B cell (primary cell): Measurements from ENCODE around the gene WASHC4. TPM values are rescaled to one million over a fixed set of nuclear protein-coding genes. Genes with fewer than 3 reads are reported as not detected.

Source experiments
- ATAC-seq: fragments of 200-7000 bp; cut with Tn5 transposase; one replicate; pipeline ENCODE4 v1.10.0; 2021; ENCODE audit warnings: low read depth, mild to moderate bottlenecking, moderate number of reproducible peaks, moderate library complexity
- CTCF ChIA-PET: fragments of 350-600 bp; sonication (Branson Sonifier 250); formaldehyde crosslinking; loops from one replicate; lab custom pipeline; 2021; ENCODE audit warnings: antibody characterized with exemption, inconsistent platforms; lab: Charles Lee
- POLR2A ChIA-PET: fragments of 350-600 bp; sonication (Branson Sonifier 250); formaldehyde crosslinking; loops from one replicate; lab custom pipeline; 2021; ENCODE audit warnings: antibody characterized with exemption; lab: Charles Lee
- DNase-seq: peaks from one replicate; pipeline ENCODE4 v3.0.0; 2013
- H2AFZ ChIP-seq: 2 replicates; pipeline ENCODE4 v1.6.1; 2012; ENCODE audit warnings: mild to moderate bottlenecking, low read depth, low read length; ENCODE audit not compliant: insufficient read depth, poor library complexity, severe bottlenecking
- H3K27ac ChIP-seq, 2 donors: 1 replicate in 1 of 2; 2 replicates in 1 of 2; pipeline ENCODE4 v1.5.1; 2012 to 2013; ENCODE audit warnings: low read length in 2 of 2, mild to moderate bottlenecking in 2 of 2, moderate library complexity in 1 of 2
- H3K27me3 ChIP-seq, 4 experiments: fragments of 200-600 bp in 1 of 4; sonication (generic) in 1 of 4; replicated peaks in 1 of 4; 1 replicate in 2 of 4; 2 replicates in 2 of 4; pipeline versions ENCODE4 v1.6.1 to v1.7.0; 2013 to 2016; ENCODE audit warnings: low read length in 3 of 4, mild to moderate bottlenecking in 2 of 4, mixed read lengths in 1 of 4, moderate library complexity in 1 of 4; ENCODE audit not compliant: insufficient read depth in 4 of 4, control insufficient read depth in 3 of 4; ENCODE audit errors: control extremely low read depth in 1 of 4
- H3K36me3 ChIP-seq, 2 experiments: replicated peaks in 1 of 2; 1 replicate in 1 of 2; 2 replicates in 1 of 2; pipeline versions ENCODE4 v1.6.1 to v1.7.1; 2013; ENCODE audit warnings: low read length in 1 of 2; ENCODE audit not compliant: insufficient read depth in 2 of 2, control insufficient read depth in 1 of 2; ENCODE audit errors: control extremely low read depth in 1 of 2, extremely low read depth in 1 of 2
- H3K4me1 ChIP-seq, 2 donors: fragments of 200-600 bp in 1 of 2; sonication (generic) in 1 of 2; 1 replicate in 1 of 2; 2 replicates in 1 of 2; pipeline versions ENCODE4 v1.5.1 to v1.6.1; 2013 to 2017; ENCODE audit warnings: low read length in 2 of 2; ENCODE audit not compliant: control insufficient read depth in 2 of 2, insufficient read depth in 2 of 2
- H3K4me2 ChIP-seq: replicated peaks from 2 replicates; pipeline ENCODE3; 2012; ENCODE audit warnings: mild to moderate bottlenecking, low read depth, low read length; ENCODE audit not compliant: poor library complexity, severe bottlenecking
- H3K4me3 ChIP-seq, 5 experiments: fragments of 200-600 bp in 1 of 5; sonication (generic) in 1 of 5; 1 replicate in 3 of 5; 2 replicates in 2 of 5; pipeline versions ENCODE4 v1.5.1 to v1.7.0; 2011 to 2016; ENCODE audit warnings: low read length in 4 of 5, mild to moderate bottlenecking in 4 of 5, low read depth in 2 of 5, control low read depth in 1 of 5, moderate library complexity in 1 of 5; ENCODE audit not compliant: insufficient read depth in 1 of 5; ENCODE audit errors: control extremely low read depth in 1 of 5, extremely low read depth in 1 of 5
- H3K79me2 ChIP-seq: fragments of 200-600 bp; sonication (generic); one replicate; pipeline ENCODE4 v1.6.0; 2016; ENCODE audit warnings: low read length; ENCODE audit not compliant: control insufficient read depth, insufficient read depth
- H3K9ac ChIP-seq: fragments of 200-600 bp; sonication (generic); 2 replicates; pipeline ENCODE4 v1.6.1; 2017; ENCODE audit warnings: mild to moderate bottlenecking, low read length, moderate library complexity
- H3K9me3 ChIP-seq, 3 donors: one replicate each; pipeline versions ENCODE4 v1.6.1 to v1.7.1; 2013; ENCODE audit warnings: low read length in 2 of 3; ENCODE audit not compliant: control insufficient read depth in 2 of 3, insufficient read depth in 1 of 3; ENCODE audit errors: control extremely low read depth in 1 of 3
- H4K20me1 ChIP-seq: 2 replicates; pipeline ENCODE4 v1.6.0; 2012; ENCODE audit warnings: mild to moderate bottlenecking, low read length; ENCODE audit not compliant: insufficient read depth, control insufficient read depth, poor library complexity, severe bottlenecking
- H3K27ac Mint-ChIP-seq: one replicate; pipeline ENCODE4 v1.8.0; 2021; ENCODE audit warnings: mixed read lengths
- H3K27me3 Mint-ChIP-seq: one replicate; pipeline ENCODE4 v1.8.0; 2021; ENCODE audit warnings: mixed read lengths
- H3K4me1 Mint-ChIP-seq: one replicate; pipeline ENCODE4 v1.8.0; 2021; ENCODE audit warnings: mixed read lengths
- H3K4me3 Mint-ChIP-seq: one replicate; pipeline ENCODE4 v1.8.0; 2021; ENCODE audit warnings: mixed read lengths
- H3K9me3 Mint-ChIP-seq: one replicate; pipeline ENCODE4 v1.8.0; 2022; ENCODE audit warnings: mixed read lengths; ENCODE audit not compliant: insufficient read depth
- EZH2 ChIP-seq: IDR thresholded peaks from 2 replicates; pipeline ENCODE4 v1.6.1; 2012; ENCODE audit warnings: borderline replicate concordance, low read depth, mild to moderate bottlenecking, moderate library complexity, low read length; ENCODE audit not compliant: insufficient read depth, poor library complexity, severe bottlenecking
- WGBS: methylation state at CpG from one replicate; pipeline ENCODE4 v1.1.5; 2013; ENCODE audit warnings: missing lambda C conversion rate; ENCODE audit not compliant: insufficient coverage; 5-methylcytosine and 5-hydroxymethylcytosine counted together
- intact Hi-C: fragments of 100-400 bp; cut with micrococcal nuclease; formaldehyde crosslinking; loops from one replicate; pipeline ENCODE4 v1.10.0; 2022
- polyA plus RNA-seq: library from polyadenylated mRNA; depleted of rRNA; stranded (reverse); fragments of >200 nt; gene quantifications from 2 replicates; pipeline ENCODE4 v1.2.3, GENCODE V29; 2012
- total RNA-seq, 2 donors: library from RNA; stranded (reverse); fragments of 120-200 nt in 1 of 2; gene quantifications; 1 replicate in 1 of 2; 2 replicates in 1 of 2; pipeline versions ENCODE4 v1.2.3 to v1.2.4, GENCODE V29; 2013 to 2022
- TF ChIP-seq, protein P1 (sequence below): fragments of 200-600 bp; IDR thresholded peaks from one replicate; pipeline ENCODE4 v1.8.0; 2022; ENCODE audit warnings: antibody characterized with exemption, mild to moderate bottlenecking

Gene WASHC4
- total and polyA plus RNA-seq, 2 donors (not counting 1 experiment from before 2014, with no cell fraction given): 55.2 to 240 TPM

DNA sequence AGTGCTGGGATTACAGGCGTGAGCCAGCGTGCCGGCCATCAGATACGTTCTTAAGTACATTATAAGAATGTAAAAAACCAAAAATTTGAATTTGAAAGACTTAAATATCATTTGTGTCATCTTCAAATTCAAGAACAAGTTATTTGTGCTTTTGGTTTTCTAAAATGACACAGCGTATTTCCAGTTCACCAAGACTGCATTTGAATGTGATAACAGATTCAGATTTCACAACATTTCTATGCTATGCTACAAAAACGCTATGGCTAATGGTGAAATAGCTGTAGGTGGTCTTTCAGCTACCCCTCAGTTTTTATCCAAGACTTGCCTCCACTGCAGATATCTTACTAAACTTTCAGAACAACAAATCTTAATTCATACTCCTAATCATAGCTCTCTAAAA lies 81.8 kb downstream of the WASHC4 start:
- no peak overlapping the region for H3K27ac Mint-ChIP-seq
- H3K4me1 Mint-ChIP-seq: no peaks in the 10 kb centered on the region
- ChIA-PET CTCF (interaction anchor here (0.6 kb wide), 1 partner anchor 1097 kb away, joined by 3 read pairs; no protein-coding TSS in a partner anchor), POLR2A (no interaction called here)
- intact Hi-C loops: no loop called here
- 83% methylated on average over 1 of the region's 6 CpGs for WGBS
- no peak overlapping the region for H3K4me3 ChIP-seq
- H3K4me3 Mint-ChIP-seq: no peak overlapping the region
- no peaks in the 10 kb centered on the region for H3K4me1 ChIP-seq
- peaks cover 0 to 4% (median 0%) of the 10 kb centered on the region in 3 donors for H3K9me3 ChIP-seq
- no peak for ATAC-seq
- H3K4me2 ChIP-seq: no peak overlapping the region
- no peaks in the 10 kb centered on the region for H3K27me3 ChIP-seq
- no peaks in the 10 kb centered on the region for H3K27me3 Mint-ChIP-seq
- no peak overlapping the region for H2AFZ ChIP-seq
- H4K20me1 ChIP-seq: peaks cover 15% of the 10 kb centered on the region
- H3K79me2 ChIP-seq: peaks cover under 1% of the 10 kb centered on the region
- H3K27ac ChIP-seq: no peak overlapping the region
- DNase-seq: no peak
- peaks cover 21 to 71% of the 10 kb centered on the region in 2 experiments for H3K36me3 ChIP-seq
- H3K9me3 Mint-ChIP-seq: no peaks in the 10 kb centered on the region
- TF ChIP-seq, protein P1, sequence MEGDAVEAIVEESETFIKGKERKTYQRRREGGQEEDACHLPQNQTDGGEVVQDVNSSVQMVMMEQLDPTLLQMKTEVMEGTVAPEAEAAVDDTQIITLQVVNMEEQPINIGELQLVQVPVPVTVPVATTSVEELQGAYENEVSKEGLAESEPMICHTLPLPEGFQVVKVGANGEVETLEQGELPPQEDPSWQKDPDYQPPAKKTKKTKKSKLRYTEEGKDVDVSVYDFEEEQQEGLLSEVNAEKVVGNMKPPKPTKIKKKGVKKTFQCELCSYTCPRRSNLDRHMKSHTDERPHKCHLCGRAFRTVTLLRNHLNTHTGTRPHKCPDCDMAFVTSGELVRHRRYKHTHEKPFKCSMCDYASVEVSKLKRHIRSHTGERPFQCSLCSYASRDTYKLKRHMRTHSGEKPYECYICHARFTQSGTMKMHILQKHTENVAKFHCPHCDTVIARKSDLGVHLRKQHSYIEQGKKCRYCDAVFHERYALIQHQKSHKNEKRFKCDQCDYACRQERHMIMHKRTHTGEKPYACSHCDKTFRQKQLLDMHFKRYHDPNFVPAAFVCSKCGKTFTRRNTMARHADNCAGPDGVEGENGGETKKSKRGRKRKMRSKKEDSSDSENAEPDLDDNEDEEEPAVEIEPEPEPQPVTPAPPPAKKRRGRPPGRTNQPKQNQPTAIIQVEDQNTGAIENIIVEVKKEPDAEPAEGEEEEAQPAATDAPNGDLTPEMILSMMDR: no peak
- no peak for TF ChIP-seq EZH2
- no peak overlapping the region for H3K9ac ChIP-seq

DNA sequence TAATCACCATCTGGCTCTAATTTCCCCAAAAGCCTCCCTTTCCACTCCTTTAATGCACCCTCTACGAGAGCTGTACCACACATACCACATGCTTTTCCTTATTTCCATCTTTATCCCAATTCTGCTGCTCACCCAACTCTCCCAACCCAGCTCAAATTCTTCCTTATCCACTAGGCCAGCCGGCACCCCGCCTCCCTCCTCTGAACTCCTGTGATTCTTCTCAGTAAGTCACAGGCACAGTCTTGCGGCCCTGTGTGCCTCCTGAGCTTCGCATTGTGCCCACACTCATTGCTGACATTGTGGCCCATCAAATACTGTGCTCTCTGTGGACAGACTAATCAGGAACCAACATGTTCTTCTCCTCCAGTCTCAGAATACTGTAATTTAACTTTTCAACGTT lies 83.0 kb downstream of the WASHC4 start:
- no peaks in the 10 kb centered on the region for H3K4me1 ChIP-seq
- H3K9ac ChIP-seq: no peak overlapping the region
- POLR2A ChIA-PET: no interaction called here
- CTCF ChIA-PET: no interaction called here
- H3K9me3 Mint-ChIP-seq: no peaks in the 10 kb centered on the region
- H3K27me3 Mint-ChIP-seq: no peaks in the 10 kb centered on the region
- H3K27ac Mint-ChIP-seq: no peak overlapping the region
- no peak overlapping the region for H3K4me3 ChIP-seq
- no peak overlapping the region for H2AFZ ChIP-seq
- H3K9me3 ChIP-seq: no peaks in the 10 kb centered on the region
- no peak overlapping the region for H3K4me2 ChIP-seq
- peaks cover 21 to 61% of the 10 kb centered on the region in 2 experiments for H3K36me3 ChIP-seq
- no peak for DNase-seq
- H3K27me3 ChIP-seq: no peaks in the 10 kb centered on the region
- no peak overlapping the region for H3K27ac ChIP-seq
- intact Hi-C loops: no loop called here
- H4K20me1 ChIP-seq: peaks cover 7% of the 10 kb centered on the region
- H3K4me3 Mint-ChIP-seq: no peak overlapping the region
- no peak for ATAC-seq
- WGBS: 98% methylated on average over 5 of the region's 6 CpGs
- H3K79me2 ChIP-seq: no peaks in the 10 kb centered on the region
- no peaks in the 10 kb centered on the region for H3K4me1 Mint-ChIP-seq
- TF ChIP-seq EZH2: no peak
- TF ChIP-seq, protein P1: no peak
